CD4-positive, alpha-beta T cell treated with Interferon alpha-2 for 1 hour (primary cell): ENCODE measurements around the gene FARP1.

Experiments used
- DNase-seq, 2 donors: peaks; one replicate each; pipeline ENCODE4 v3.0.0-alpha.2; 2020 to 2022

FARP1 gene

GRCh38 chr13:98233127-98233526 lies 90.2 kb downstream of the FARP1 start:
- DNase-seq, result no peak

GRCh38 chr13:98234348-98234747 lies 91.5 kb downstream of the FARP1 start:
- no peak for DNase-seq

DNA sequence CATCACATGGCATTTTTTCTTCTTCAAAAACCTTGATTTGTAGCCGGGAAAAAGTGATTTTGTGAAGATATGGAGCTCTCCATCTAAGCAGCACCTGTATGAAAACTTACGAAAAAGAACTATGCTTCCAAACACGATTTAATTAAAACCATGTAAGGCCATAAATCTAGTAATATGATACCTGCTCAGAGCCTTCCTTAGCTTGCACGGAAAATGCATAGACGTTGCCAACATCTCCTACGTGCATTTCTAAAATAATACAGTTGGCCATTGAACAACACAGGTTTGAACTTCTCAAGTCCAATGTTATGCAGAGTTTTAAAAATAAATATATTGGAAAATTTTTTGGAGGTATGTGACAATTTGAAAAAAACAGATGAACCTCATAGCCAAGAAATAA lies 93.3 kb downstream of the FARP1 start:
- no peak for DNase-seq

DNA sequence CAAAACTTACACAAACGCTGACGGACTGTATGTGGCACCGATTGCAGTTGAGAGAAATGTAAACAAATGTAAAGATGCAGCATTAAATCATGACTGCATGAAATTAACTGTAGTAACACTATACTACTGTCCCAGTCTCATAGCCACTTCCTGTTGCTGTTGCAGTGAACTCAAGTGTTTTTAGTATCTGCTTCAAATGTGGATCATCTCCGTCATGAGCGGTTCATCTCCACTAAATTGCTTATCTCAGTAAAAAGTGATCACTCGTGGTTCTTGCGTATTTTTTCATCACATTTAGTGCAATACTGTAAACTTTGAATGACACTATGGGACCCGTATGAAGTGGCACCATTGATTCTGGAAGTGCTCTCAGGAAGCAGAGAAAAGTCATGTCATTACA lies 94.4 kb downstream of the FARP1 start:
- no peak for DNase-seq

DNA sequence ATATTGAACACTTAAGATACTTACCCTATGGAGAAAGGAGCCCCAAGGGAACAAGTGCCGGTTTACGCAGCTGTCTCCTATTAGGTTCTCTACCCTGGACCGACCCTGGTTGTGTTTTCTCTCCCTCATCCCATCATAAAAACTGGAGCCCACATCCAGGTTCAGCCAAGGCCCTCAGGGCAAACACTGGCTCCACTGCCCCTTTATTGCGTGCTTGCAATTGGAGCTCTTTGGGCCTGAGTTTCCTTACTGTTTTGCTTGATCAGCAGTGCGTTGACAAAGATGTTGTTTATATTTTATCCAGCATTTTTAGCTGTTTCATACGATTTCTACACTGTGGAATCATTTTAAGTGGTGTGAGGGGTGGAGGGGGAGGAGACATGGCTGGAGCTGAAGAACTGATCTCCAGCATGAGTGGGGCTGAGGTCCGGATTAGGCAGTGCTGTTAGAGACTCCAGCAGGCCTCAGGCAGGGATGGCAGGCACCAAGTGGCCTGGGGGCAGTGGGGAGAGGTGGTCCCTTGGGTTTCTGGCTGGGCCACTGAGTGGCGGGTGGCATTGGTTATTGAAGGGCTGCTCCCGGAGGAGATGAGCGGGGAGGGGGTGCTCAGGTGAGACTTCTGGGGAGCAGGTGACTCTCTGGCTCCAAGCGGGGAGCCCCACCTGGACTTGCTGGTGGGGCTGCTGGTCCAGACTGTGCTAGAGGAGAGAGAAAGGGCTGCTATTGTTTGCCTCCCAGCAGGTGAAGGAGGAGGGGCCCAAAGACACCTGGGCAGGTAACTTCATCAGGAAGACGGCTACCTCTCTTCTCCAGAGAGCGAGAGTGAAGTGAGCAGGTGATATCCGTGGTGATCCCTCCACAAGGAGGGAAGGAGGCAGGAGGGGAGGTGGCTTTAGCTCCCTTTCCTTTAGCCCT lies 96.5 kb downstream of the FARP1 start:
- DNase-seq, result no peak

DNA sequence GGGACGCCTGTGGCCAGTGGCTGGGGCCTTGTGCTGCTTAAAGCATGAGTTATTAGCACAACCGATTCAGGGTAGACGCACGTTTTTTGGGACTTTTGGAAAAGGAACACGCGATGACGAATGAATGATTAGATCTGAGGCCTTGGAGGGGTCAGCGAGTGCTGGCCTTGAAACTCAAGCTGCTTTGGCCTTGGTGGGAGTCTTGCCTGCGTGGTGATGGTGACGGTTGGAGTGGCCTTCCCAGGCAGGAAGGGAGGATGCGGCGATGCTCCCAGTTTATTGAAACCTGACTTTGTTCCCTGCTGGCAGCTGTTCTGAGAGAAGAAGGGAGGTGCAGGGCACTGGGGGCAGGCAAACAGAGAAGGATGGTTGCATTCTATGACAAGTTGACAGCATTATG lies 97.2 kb downstream of the FARP1 start:
- DNase-seq, result no peak

DNA sequence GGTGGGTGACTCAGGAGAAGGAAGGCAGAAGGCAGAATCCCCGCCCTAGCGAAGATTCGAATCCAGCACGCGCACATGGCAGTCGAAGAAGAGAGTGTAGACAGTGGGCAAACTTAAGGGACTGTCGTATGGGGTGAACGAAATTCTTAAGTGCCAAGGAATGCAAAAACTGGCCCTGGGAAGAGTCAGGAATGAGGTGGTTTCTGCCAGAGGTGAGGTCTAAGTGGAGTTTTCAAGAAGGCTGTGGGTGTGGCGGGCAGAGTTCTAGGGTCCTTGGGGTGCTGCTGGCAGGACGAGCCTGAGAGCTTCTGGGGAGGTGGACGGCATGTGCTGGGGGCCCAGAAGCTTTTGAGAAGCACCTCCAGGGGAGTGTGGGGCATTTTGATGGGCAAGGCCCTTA lies 98.1 kb downstream of the FARP1 start:
- no peak for DNase-seq

GRCh38 chr13:98241976-98242375 lies 99.1 kb downstream of the FARP1 start:
- DNase-seq, result no peak

GRCh38 chr13:98242403-98242802 lies 99.5 kb downstream of the FARP1 start:
- no peak for DNase-seq

DNA sequence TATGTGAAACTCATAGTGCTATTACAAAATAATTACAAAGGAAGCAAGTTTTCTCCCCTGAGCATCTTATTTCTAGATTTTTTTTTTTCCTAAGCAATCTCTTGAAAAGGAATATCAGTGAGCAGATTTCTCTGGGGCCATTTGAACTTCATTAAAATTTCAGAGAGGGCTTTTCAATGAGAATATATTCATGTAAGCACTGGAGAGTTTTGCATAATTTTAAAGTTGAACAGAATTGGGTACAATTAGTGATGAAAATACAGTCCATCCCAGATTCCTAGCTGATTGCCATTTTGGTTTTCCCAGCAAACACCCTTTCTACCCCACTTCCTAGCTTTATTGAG lies 101.0 kb downstream of the FARP1 start:
- DNase-seq, result no peak

GRCh38 chr13:98246538-98247172 lies 103.8 kb downstream of the FARP1 start:
- no peak for DNase-seq

DNA sequence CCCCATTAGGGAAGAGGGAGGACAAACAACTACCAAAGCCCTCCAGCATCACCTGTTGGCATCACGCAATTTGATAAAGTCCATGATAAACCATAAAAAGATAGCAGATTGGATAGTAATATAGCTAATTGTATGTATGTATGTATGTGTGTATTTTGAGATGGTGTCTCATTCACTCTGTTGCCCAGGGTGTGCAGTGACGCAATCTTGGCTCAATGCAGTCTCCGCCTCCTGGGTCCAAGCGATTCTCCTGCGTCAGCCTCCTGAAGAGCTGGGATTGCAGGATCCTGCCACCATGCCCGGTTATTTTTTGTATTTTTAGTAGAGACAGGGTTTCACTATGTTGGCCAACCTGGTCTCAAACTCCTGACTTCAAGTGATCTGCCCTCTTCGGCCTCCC lies 108.8 kb downstream of the FARP1 start:
- no peak for DNase-seq

DNA sequence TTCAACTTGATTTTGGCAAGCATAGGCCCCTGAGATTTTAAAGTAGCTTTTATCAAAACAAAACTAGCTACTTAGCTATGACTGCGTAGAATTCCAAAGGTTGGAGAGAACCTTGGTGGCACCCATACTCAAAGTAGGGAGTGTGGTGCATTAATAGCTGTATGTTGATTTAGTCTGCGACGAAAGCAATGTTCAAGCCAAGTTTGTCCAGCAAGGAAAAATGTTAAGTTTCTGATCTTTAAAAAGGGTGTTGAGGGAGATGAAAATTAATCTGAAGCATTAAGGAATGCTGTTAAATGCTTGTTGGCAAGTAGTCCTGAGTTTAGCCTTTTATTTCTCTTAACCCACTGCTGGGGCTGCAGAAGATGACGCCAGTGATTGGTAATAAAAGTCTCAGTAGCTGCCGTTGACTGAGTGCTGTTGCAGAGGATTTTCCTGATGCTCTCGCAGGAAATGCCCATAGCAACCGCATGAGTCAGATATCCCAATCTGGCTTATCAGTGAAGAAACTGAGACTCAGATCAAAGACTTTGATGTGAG lies 110.1 kb downstream of the FARP1 start:
- DNase-seq, result no peak

GRCh38 chr13:98253526-98253925 lies 110.6 kb downstream of the FARP1 start:
- DNase-seq, result no peak

DNA sequence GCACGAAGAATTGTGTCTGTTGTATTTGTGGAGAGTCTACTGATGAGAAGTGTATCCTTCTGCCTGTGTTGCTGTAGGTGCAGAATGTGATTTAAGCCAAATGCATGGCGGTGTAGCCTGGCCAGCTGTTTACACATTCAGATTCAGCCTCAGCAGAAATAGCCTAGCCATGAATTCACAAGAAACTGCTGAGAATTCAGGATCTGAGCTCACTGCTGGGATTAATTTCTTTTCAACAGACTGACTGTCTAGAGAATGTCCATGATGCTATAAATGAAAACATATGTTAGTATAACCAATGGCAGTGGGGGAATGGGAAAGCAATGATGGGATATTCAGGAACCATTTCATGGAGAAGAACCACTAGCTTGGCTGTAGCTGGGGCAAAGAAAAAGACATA lies 111.6 kb downstream of the FARP1 start:
- no peak for DNase-seq

GRCh38 chr13:98258226-98258625 lies 115.3 kb downstream of the FARP1 start:
- DNase-seq, result no peak

DNA sequence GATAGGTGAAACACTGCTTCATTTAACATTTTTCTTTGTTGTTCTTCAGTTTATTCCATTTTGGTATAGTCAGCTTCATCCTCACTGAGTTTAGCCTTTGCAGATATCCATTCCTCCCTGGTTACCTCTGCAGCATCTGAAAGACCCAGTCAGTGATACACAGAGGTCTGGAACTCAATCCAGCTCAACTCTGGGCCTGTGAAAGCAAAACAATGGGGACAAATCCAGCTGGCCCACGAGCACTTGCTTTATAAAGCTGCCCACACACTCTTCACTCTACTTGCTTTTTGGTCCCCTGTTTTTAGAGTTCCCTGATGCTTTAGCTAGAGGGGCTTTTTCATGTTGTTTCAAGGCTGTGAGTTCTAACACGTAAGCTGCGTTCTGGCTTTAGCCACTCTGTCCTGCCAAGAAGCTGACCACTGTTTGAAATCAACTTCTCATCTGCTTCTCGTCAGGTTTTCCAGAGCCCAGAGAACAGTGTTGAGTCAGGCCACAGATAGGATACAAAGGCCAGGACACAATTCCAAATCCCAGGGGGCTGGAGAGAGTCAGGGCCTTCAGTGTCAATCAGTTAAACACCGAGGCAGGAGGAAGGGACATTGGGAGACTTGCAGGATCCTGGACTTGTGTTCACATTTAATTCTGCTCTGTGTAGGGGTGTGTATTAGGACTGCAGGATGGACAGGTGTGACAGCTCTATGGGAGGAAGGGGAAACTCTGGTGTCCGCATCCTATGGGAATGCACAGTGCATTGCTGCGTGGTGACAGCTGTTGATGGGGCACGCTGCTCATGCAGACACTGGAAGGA lies 117.7 kb downstream of the FARP1 start:
- DNase-seq, result no peak

DNA sequence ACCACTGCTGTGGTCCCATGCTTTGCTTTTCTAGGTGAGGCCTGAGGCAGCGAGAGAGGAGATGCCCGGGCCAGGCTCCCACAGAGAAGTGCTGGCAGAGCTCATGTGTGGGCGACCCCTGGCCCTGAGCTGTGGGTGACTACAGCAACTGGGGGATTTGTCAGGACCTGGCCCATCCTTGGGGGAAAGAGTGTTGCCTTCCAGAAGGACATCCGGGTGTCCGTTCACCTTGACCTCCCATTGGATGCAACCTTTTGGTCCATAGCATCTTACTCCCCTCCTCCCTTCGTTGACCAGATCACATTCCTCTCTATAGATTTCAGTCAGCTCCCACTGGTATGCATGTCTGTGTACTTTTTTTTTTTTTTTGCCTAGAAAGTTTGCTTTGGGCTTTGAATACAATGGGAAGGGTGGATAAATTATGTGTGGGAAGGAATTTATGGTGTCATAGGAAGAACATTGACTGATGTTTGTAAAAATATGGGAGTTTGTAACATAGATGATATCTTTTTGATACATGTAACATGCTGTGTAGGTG lies 118.3 kb downstream of the FARP1 start:
- DNase-seq, result no peak

DNA sequence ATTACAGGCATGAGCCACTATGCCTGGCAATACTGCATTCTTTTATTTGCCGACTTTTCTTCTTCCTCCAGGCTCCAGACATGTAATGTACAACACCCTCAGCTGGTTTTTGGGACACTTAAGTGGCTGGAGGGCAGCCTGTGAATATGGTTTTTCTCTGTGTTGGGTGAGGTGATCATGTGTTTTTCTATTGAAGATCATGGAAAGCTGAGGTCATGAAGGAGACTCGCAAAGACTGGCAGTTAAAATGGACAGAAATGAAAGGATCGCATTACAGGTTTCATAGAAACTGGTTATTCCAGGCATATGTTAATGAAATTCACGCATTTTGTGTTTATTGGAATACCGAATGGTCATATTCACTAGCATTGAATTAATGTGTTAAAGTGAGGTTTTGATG lies 119.4 kb downstream of the FARP1 start:
- no peak for DNase-seq

DNA sequence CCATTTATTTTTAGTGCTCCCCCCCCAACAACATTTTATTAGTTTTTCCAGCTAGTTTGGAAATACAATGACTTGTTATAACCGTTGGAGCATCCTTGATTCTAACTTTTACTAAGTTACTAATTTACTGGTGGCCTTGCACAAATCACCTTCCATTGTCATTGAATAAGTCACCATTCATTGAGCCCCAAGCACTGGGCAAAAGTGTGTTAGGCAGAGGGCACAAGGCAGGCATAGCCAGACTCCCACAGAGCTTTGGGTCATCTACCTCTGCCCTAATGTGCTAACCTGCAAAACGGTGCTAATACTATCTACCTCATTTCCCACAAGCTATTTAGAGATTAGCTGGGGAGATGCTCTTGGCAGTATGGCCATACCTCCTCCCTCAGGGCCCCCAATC lies 120.9 kb downstream of the FARP1 start:
- no peak for DNase-seq

GRCh38 chr13:98264877-98265276 lies 122.0 kb downstream of the FARP1 start:
- no peak for DNase-seq

- no peak for DNase-seq
These were observed 123.0 kb downstream of the FARP1 start for GRCh38 chr13:98265692-98266551.
